NCI-H460 (cell line): ENCODE data around the gene HTR2A. TPM values are rescaled to one million over a fixed set of nuclear protein-coding genes. Genes with fewer than 3 reads are reported as not detected.
A peak's percentile ranks its signal among the peaks of the same experiment; 100 is the strongest.
"Not testable (repeated sequence)": the region's sequence is repeated elsewhere in the genome, so short reads cannot be mapped to it uniquely, and the experiment has no call there.

Experiments
- DNase-seq: peaks from one replicate; pipeline ENCODE4 v3.0.0-alpha.2; 2016; ENCODE audit warnings: low read depth; ENCODE audit errors: extremely low read depth
- total RNA-seq: library from RNA; depleted of rRNA; stranded (reverse); fragments of >200 nt; shearing (Covaris generic); gene quantifications from 2 replicates; pipeline ENCODE4 v1.2.3, GENCODE V29; 2014; rRNA removed

The HTR2A gene
- total RNA-seq, 1 experiment from 2014 or later: not detected

DNA sequence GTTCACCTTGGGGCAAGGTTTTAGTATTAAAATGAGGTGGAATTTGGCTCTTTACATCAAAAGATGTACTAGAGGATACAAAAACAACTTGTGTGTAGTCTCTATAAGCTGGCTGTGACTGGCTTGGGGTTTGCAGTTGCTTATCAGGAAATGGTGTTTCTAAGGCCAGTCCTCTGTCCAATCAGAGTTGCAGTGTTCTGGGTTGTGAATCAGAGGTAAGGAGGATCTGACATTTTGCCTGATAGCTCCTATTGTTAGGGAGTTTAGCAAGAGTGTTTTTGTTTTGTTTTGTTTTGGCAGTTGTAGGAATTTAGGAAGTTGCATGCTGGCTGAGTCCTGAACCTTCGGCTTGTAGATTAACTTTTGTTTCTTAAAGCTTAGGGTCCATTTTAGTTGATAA is 79.8 kb downstream of the HTR2A start:
- DNase-seq: no peak

DNA sequence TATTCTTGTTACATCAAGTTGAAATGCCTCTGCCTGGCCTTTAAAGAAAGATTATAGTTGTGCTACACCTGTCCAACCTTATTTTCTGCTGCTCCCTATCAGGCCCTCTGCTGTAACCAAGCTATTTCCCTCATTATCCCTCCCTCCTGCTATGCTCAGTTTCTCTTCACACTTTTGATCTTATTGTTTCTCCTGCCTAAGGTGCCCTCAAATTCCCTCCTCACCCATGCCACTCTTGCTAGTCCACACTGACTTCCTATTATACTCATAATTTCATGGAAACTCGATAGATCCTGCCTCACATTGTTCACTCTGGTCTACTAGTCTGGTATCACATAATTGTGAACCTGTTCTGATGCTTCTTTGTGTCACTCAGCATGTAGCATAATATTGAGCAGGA is 80.5 kb downstream of the HTR2A start:
- DNase-seq: no peak

DNA sequence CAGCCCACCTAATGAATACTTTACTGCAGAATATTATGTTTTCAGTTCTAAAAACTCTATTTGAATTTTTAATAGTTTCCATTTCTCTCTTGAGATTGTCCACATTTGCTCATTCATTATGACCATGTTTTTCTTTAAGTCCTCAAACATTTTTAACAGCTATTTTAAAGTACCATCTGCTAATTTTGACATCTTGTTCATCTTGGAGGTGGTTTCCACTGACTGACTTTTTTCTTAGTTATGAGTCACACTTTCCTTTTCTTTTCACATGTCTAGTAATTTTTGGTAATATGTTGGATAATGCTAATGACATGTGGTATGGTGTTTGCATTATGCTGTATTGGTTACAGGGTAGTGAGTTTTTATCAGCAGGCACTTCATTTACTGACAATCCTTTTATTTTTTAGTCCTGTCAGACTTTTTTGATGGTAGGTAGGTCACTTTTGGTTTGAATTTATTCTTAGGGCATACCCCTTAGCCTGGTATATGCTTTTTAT is 84.5 kb downstream of the HTR2A start:
- no peak for DNase-seq

- DNase-seq: no peak
Measured at GRCh38 chr13:46810440-46810839, 86.4 kb downstream of the HTR2A start.

DNA sequence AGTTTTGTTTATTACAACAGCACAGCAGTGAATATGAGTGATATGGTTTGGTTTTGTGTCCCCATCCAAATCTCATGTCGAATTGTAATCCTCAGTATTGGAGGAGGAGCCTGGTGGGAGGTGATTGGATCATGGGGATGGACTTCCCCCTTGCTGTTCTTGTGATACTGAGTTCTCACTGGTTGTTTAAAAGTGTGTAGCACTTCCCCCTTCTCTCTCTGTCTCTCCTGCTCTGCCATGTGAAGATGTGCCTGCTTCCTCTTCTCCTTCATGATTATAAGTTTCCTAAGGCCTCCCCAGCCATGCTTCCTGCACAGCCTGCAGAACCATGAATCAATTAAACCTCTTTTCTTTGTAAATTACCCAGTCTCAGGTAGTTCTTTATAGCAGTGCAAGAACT is 91.9 kb downstream of the HTR2A start:
- DNase-seq: not testable (repeated sequence)

DNA sequence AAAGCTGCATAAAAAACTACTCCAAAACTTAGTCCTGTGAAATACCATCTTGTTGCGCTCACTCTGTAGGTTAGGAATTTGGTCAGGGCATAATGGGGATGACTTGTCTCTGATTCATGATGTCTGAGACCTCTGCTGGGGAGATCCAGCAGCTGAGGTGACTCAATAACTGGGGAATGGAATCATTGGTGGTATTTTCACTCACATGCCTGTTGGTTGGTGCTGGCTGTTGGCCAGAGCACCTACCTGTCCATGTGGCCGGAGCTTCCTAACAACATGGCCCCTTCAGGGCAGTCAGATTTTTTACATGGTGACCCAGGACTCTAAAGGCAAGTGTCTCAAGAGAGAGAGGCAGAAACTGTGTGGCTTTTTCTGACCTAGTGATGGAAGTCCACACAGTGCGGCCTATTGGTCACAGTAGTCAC is 92.5 kb downstream of the HTR2A start:
- peak; percentile 4 for DNase-seq

DNA sequence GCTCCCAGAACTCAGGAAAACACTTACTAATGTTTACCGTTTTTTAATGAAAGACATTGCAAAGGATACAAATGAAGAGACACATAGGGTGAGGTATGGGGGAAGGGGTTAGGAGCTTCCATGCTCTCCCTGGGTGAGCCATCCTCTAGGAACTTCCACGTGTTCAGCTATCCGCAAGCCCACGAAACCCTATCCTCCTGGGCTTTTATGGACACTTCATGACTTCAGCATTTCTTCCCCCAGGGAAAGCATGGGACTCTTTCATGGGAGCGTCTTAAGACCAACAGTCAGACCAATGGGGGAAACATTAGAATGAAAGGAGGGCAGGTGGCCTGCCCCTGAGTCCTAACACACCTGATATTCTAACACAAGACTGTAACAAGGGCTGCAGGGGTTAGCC is 93.3 kb downstream of the HTR2A start:
- DNase-seq: no peak

- DNase-seq: no peak
Measured at GRCh38 chr13:46801858-46802257, 95.0 kb downstream of the HTR2A start.

DNA sequence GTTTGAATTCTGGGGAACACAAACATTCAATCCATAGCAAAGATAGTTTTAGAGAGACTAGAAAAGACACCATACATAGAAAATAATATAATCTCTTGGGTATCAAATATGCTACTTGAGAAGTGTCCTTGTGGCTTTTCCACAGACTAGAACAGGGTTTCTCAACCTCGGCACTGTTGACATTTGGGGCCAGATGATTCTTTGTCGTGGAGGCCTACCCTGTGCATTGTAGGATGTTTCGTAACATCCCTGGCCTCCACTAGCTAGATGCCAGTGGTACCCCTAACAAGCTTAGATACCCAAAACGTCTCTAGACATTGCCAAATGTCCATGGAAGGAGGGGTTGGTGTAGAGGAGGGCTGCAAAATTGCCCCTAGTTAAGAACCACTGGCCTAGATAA is 97.7 kb downstream of the HTR2A start:
- no peak for DNase-seq

- no peak for DNase-seq
Measured at GRCh38 chr13:46797501-46798237, 99.2 kb downstream of the HTR2A start.

DNA sequence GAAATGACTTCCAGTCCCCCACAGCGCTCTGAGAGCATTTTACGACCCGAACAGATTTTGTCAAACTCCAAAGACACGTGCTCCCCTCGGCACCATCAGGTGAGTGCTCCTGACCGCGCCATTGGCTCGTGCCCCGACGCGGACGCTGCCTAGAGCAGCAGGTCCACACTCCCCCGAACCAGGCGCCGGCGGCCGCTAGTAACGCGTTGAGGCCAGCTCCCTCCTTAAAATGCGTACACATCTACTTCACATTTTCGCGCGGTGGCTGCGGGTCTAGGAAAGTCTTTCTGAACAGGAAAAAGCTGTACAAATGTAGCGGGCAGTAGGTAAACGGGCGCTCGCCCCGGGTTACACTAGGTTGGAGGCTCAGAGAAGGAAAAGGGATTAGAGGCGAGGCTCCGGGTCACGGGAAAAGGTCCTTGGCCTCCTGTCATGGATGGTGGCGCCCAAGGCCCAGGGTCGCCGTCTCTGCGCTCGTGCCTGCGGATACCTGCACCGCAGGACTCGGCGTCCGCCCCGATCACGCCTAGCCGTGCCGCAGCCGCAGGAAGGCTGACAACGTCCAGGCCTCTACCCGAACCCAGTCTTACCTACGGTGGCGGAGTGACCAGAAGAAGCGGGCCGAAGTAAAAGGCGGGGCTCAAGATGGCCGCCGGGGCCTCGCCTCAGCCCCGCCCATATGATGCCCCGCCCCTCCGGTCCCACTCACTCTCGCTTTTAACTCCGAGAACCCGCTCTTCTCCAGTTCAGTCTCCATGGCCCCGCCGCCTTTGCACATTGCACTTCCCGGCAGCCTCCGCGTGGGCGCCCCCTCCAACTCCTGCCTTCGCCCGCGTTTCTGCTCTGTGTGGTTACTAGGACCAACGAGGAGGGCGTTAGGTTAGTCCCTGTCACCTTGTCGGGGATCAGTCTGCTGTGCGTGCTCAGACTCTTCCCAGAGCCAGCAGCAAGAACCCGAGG is 100.1 kb downstream of the HTR2A start, which contains the start of gene ESD:
ESD (minus strand) TSS at position 647 of the 960 bp plus-strand sequence. CDS start 5,748 bp downstream, outside the sequence.
- peak; percentile 81 for DNase-seq

DNA sequence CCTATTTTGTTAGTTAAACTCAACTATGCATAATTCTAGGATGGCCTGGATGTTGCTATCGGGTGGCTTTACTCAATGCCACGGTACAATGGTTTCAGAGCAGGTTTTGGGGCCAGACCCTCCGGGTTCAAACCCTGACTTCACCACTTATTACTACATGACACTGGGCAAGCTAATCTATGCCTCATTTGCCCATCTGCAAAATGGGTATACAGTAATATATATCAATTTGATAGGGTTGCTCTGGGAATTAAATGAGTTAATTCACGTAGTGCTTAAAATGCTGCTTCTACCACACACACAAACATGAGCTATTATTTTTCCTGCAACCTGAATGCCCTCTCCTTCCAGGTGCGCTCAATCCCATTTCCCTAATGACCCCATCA is 100.7 kb downstream of the HTR2A start:
- DNase-seq: no peak

GRCh38 chr13:46795321-46795720 is 101.5 kb downstream of the HTR2A start:
- DNase-seq: no peak

GRCh38 chr13:46783504-46783903 is 113.3 kb downstream of the HTR2A start:
- DNase-seq: no peak

DNA sequence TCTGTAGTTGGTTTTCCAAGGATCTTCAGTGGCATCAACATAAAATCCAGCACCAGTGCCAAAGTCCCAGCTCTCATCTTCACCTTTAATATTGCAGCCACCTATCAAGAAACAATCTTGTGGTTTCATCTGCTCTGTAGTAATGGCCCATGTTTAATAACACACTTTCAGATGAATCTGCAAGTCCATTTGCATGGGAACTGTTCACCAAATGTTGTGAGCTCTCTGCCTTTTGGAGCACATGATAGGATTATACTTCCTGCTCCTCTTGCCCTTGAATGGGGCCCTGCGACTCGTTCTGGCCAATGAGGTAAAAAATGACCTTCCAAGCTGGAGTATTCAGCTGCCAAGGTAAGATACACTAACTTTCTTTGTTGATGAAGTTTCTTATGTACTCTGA is 114.2 kb downstream of the HTR2A start:
- DNase-seq: no peak

DNA sequence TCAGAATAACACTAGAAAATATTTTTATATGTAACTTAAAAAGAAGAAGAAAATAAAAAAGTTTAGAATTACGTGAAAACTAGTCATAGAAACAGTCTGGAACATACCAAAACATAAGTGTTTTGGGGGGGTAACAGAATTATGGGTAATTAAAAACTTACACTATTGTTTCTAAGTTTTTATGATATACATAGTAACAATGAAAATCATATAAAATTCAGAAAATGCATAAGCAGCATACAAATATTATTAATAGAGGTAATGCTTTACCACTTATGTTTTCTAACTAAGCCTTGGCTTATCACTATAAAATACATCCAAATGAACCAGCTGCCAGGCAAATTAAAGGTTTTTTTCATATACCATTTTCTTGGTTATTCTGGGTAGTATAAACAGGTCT is 114.8 kb downstream of the HTR2A start:
- DNase-seq: no peak

Other genes starting within 250 kb of the HTR2A start
- gene ESD, start 99.9 kb downstream of the HTR2A start, total RNA-seq: 128 and 138 TPM in 2 replicates